HK-2 (cell line): ENCODE measurements around the gene DUSP21.
"Not testable (repeated sequence)": the region's sequence is repeated elsewhere in the genome, so short reads cannot be mapped to it uniquely, and the experiment has no call there.

Experiments used
- DNase-seq: peaks from one replicate; pipeline ENCODE4 v3.0.0-alpha.2; 2018; ENCODE audit not compliant: unreplicated experiment

DUSP21 gene

DNA sequence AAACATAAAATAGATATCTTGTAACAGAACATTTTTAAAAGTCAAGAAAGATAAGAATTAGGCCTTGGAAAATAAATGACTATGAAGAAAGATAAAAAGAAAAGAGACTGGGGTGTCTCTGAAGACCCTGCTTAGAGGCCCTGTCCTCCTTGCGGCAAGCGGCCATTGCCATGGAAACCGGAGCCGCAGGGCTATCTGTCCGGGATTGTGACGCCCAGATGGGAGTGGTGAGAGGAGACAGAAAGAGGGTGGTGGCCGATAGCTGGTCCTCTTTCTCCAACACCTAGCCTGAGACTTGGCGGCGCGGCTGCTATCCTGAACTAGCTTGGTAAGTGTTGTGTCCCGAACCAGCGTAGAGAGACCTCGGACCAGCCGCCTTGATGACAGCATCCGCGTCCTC, at the start of gene DUSP21:
DUSP21 (plus strand) TSS at position 269 of the 400 bp plus-strand sequence; CDS start at position 381, 112 bp downstream.
- DNase-seq = no peak

DNA sequence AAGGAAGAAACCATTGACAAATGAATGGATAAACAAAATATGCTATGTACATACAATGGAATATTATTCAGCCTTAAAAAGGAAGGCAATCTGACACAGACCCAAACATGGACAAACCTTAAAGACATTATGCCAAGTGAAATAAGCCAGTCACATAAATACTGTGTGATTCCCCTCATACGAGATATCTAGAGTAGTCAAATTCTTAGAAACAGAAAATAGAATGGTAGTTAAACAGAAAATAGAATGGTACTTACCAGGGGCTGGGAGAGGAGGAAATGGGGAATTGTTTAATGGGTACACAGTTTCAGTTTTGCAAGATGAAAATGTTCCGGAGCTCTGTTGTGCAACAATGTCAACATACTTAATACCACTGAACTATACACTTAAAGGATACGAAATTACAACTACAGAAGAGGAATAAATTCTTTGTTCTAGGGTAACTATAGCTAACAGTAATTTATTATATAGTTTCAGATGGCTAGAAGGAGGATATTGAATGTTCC, 47.8 kb upstream of the DUSP21 start:
- no peak for DNase-seq

DNA sequence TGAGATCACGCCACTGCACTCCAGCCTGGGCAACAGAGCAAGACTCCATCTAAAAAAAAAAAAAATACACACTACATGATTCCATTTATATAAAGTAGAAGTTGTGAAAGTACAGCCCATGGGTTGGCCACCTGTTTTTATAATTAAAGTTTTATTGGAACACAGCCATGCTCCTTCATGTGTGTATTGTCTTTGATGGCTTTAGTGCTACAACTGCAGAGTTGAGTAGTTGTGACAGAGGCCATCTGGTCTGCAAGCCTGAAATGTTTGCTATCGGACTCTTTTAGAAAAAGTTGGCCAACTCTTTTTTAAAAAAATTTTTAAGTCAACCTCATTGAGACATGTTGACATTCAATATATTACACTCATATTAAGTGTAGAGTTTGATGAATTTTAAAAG, 41.2 kb upstream of the DUSP21 start:
- DNase-seq = no peak

DNA sequence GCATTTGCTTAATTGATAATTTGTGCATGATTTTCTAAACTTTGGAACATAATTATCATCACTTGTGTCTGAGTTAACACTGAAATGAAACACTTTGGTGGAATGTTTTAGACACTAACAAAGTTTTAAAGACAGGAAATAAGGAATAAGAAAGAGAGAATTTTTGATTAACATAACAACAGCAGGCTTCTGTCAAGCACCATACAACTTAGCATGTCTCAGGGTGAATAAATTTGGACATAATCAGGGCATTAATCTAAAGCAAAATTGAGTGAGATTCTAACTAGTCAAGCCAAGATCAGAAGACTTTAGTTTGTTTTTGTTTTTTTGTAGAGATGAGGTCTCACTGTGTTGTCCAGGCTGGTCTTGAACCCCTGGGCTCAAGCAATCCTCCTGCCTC, 28.1 kb upstream of the DUSP21 start:
- no peak for DNase-seq

DNA sequence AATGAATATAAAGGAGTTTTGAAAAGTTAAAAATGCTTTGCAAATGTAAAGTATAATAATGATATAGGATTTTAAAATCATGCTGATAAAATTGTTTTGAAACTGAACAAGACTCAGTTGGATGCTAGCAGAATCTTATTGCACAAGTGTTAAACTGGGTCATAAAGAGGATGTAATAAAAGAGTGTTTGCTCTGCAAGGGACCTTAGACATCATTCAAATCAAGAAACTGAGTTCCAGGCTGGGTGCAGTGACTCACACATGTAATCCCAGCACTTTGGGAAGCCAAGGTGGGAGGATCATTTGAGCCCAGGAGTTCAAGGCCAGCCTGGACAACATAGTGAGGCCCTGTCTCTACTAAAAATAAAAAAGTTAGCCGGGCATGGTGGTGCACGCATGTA, 27.5 kb upstream of the DUSP21 start:
- DNase-seq = no peak

DNA sequence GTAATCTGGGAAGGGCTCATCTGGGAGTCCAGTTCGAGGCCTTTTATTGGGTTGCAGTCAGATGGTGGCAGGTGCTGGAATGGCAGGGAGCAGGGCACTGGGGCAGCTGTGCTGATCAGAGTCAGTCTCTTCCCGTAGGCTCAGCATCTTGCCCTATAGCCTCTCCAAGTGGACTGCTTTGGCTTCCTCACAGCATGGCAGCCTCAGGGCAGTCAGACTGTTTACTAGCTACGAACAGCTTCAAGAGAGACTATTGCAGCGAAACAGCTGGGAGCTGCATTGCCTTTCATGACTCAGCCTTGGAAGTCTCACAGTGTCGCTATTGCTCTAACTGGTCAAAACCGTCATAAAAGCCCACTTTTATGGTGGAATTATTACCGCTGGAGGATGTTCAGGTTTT, 26.8 kb upstream of the DUSP21 start:
- no peak for DNase-seq

DNA sequence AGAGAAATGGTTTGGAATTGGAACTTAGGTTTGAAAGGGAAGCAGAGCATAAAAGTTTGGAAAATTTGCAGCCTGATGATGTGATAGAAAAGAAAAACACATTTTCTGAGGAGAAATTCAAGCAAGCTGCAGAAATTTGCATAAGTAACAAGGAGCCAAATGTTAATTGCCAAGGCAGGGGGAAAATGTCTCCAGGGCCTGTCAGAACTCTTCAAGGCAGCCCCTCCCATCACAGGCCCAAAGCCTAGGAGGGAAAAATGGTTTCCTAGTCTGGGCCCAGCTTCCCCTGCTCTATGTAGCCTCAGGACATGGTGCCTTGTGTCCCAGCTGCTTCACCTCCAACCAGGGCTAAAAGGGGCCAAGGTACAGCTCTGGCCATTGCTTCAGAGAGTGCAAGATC, 21.2 kb upstream of the DUSP21 start:
- DNase-seq = no peak

DNA sequence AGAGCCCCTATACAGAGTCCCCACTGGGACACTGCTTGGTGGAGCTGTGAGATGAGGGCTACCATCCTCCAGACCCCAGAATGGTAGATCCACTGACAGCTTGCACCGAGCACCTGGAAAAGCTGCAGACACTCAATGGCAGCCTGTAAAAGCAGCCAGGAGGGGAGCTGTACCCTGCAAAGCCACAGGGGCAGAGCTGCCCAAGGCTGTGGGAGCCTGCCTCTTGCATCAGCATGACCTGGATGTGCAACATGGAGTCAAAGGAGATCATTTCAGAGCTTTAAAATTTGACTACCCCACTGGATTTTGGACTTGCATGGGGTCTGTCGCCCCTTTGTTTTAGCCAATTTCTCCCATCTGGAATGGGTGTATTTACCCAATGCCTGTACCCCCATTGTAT, 20.6 kb upstream of the DUSP21 start:
- DNase-seq = not testable (repeated sequence)

DNA sequence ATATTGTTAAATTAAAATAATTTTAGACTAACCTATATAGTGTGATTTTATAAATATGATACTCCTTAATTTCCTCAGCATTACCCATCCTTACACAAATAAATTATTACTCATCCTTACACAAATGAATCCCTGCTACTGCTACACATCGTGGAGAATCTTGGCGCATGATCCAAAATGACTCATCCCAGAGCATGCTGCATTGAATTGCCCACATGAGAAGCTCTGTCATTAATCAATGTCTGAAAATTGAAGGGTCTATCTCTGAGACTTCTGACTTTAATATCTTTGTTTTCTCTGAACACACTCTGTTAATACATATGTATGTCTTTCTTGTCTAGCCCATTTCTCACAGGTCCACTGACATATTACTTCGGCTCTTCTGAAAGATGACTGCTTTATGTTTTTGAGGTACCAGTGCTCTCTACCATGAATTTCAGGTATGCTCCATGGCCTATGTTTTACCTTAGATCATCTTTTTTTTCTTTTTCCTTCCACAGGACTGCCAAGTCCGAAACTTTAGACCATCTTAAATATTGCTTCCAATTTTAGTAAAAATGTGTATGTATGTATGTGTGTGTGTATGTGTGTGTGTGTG, 15.7 kb upstream of the DUSP21 start:
- peak; percentile 8 for DNase-seq

DNA sequence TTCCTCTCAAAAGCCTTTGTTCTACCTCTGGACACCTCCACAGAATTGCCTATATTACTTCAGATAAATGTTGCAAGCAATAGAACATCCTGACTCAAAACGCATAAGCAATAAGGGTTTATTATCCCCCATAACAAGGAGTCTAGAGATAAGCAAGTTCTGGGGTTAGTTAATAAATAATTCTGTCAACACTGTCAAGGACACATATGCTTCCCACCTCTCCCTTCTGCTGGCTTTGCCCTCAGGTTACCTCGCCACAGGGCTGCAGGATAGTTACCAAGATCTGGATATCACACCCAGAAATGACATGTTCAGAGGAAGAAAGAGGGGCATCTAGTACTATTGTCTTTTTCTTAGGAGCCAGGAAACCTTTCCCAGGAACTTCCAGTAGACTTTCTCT, 14.0 kb upstream of the DUSP21 start:
- DNase-seq = no peak

DNA sequence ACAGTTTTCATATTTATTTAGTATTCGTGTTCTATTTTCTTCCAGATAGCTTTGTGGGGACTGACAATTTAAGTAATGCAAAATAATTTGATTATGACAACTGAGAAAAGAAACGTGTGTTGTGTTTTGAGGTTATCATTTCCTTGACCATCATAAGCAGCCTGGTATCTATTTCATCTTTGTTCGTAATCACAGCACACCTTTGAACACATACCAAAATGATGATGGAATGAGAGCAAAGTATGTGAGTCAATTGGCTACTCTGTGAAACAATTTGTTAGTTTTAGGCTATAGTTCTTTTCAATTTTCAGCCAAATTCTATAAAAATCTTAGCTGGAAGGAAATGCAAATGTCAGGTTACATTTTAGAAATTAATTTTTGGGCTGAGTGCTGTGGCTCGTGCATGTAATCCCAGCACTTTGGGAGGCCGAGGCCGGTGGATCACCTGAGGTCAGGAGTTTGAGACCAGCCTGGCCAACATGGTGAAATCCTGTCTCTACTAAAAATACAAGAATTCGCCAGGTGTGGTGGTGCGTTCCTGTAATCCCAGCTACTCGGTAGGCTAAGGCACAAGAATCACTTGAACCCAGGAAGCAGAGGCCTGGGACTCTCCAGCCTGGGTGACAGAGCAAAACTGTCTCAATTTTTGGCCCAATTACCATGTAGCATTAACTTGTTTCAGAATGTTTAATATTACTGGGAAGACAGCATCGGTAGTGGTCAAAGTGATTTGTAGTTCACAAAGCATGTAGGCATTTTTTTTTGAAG, 1.1 kb upstream of the DUSP21 start:
- no peak for DNase-seq

DNA sequence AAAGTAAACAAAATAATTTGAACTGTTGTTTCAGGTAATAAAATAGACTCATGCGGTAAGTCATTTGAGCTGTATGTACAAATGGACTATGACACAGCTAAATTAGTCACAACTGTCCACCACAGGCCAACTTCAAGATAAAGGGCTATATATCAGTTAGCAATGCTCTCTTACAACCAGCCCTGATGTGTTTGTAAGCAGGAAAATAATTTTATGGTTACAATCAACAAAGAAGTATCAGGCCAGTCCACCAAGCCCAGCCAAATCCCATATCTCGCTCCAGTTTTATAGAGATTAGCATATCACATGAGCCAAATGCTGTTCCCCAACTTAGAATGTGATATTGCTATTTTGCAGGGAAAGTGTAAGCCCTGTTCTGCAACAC, 511 bp upstream of the DUSP21 start:
- DNase-seq = no peak

DNA sequence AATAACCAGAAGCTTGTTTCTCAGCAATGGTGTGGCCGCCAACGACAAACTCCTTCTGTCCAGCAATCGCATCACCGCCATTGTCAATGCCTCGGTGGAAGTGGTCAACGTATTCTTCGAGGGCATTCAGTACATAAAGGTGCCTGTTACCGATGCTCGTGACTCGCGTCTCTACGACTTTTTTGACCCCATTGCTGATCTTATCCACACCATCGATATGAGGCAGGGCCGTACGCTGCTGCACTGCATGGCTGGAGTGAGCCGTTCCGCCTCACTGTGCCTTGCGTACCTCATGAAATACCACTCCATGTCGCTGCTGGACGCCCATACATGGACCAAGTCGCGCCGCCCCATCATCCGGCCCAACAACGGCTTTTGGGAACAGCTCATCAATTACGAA, 383 bp downstream of the DUSP21 start:
- DNase-seq = no peak

DNA sequence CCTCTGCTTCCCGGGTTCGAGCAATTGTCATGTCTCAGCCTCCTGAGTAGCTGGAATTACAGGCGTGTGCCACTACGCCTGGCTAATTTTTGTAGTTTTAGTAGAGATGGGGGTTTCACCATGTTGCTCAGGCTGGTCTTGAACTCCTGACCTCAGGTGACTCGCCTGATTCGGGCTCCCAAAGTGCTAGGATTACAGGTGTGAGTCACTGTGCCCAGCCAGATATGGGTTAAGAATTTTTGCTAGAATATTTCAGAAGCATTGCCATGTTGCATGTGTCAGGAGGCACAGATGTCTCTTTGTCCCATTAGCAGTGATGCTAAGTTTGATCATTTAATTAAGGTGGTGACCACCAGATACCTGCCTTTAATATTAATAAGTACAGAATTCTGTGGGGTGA, 7.1 kb downstream of the DUSP21 start:
- peak; percentile 17 for DNase-seq

DNA sequence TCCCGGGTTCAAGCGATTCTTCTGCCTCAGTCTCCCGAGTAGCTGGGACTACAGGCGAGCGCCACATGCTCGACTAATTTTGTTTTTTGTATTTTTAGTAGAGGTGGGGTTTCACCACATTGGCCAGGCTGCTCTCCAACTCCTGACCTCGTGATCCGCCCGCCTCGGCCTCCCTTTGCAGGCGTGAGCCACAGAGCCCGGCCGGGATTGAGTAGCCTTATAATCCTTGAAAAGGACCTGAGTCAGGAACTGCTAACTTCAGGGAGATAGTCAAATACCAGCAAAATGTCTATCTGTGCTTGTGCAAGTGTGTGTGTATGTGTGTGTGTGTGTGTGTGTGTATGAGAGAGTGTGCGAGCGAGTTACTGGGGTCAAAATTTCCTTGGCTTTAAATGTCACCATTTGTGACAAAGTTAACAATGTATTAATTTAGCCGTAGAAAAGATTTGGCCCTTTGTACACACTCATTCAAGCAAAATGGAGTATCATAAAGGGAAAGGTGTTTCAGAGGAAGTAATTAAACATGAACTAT, 27.4 kb downstream of the DUSP21 start:
- peak; percentile 31 for DNase-seq

DNA sequence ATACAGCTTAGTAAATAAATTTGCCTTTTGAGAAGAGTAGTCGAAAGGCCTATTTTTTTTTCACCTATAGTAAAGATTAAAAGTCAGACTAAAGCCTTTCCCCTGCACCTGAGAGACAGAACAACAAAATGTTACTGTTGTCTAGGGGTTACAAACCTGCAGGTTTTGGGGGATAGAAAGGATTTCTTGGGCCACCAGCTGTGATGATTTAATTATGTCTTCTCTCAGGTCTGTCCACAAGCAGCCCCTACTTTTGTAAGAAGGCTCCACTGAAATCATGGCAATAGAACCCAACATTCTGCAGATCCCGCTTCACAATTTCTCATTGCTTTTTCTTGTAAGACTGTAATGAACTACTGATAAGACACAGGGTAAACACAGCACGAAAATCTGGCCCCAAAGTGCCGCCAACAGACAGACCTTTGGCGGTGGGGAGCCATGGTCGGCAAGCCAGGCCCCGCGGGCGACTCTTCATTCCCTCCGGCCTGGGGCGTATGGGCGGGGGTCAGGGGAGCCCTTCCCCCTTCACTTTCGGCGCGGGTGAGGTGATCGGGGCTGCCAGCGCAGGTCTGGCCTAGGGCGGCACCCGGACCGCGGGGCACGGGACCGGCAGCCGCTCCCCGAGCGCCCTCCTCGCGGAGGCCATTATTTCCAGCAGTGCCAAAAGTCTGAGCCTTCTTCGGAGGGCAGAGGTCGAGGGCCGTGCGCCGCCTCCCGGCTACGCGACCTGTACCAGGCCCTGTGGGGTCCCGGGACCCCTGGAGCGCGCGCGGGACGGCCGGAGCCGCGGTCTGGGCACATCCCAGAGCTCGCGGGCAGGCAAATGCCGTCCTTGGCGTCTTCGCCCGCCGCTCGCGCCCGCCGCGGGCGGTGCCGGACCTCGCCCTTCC, 28.4 kb downstream of the DUSP21 start:
- DNase-seq = peak; percentile 2

DNA sequence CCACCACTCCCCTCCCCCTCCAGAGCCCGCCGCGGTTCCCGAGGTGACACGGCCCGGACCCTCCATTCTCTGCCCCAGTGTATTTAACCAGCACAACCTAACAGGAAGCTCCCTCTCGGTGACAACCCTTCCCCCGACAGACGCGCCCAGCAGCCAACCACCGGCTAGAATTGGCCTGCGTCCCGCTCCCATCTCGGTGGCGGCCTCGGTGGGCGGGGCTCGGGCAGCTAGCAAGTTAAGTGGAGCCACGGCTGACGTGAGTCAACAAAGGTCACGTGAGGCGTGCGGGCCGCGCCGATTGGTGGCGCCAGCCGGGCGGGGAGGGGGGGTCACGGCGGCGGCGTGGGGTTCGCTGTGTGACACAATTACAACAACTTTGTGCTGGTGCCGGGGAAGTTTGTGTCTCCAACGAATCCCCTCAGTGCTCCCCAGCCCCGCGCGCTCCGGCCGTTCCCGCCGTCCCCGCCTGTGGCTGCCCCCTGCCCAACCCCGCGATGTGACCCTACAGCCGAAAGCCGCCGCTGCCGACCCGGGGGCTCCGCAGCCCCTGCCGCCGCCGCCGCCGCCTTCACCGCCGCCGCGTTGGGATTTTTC, 29.1 kb downstream of the DUSP21 start, which contains the start of gene KDM6A:
KDM6A (plus strand) TSS at position 368 of the 594 bp plus-strand sequence. CDS start 364 bp downstream, outside the sequence.
- peak; percentile 99 for DNase-seq

DNA sequence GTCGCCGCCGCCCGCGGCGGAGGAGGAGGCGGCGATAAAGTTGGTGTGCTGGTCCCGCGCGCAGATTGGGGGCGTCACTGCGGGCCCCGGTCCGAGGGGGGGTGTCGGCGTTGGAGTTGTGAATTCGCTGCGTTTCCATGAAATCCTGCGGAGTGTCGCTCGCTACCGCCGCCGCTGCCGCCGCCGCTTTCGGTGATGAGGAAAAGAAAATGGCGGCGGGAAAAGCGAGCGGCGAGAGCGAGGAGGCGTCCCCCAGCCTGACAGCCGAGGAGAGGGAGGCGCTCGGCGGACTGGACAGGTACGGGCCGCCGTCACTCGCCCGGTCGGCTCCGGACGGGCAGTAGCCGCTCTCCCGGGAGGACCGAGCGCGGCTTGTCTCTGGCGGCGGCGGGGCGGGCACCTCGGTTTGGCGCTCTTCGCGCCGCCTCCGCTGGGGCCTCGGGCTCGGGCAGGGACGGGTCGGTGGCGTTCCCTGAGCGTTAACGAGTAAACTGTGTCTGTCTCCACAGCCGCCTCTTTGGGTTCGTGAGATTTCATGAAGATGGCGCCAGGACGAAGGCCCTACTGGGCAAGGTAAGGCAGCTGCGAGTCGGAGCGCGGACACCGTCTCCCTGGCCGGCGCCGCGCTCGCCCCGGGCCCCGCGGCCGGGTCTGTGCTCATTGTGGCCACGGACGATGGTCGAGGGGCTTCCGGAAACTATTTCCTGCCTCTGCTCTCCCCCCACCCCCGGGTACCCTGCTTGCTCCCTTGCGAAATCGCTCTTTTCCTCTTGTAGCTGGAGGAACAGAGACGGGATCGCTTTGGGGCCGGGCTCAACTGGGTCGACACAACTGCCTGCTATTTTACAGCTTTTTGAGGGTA, 29.8 kb downstream of the DUSP21 start:
- DNase-seq = peak; percentile 61

DNA sequence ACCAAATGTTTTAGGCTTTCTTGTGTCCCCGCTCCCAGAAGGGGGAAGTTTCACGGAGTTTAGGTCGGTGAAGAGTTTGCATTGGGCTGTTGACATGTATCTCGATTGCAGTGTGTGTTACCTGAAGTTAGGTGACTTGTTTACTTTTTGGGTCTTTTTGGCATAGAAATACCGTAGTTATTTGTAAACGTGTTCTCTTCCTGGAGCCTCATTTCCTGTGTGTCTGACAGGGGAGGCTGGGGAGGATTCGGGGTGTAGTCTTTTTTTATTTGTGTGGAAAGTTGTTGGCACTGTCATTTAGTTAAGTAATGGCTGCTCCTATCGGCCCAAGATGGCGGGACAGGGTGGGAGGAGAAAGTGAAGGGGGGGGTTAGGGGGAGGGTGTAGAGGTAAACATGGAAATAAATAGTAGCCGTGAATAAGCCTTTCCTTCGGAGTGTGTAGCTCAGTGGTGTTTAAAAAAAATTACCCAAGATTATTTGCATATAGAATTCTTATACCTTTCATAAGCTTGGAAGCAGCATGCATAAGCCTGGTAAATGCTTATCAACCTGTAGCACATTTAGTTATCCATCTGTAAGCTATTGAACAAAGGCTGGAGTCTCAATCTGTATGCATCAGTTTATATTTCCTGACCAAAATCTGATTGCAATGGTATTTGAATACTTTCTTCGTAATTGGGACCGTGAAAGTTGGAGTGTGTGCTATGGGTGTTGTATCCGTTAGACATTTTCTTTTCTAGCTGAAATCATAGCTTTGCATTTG, 30.8 kb downstream of the DUSP21 start:
- DNase-seq = peak; percentile 14

DNA sequence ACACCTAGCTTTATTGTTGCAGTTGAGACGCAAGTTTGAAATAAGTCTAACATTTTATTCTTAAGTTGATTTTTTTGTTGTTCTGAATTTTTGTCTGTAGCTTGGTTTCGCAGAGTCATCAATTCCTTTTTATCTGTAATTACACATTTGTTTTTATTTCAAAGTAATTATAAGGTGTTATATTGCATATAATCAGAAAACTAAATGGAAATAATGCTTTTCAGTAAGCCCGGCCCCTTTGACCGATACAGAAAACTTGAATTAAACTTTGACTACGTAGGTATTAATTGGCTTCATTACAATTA, 31.3 kb downstream of the DUSP21 start:
- DNase-seq = no peak
